GM03348 (cell line): ENCODE measurements around the gene MAP2K1.
"Not testable (repeated sequence)": the region's sequence is repeated elsewhere in the genome, so short reads cannot be mapped to it uniquely, and the experiment has no call there.

Experiments
- DNase-seq: peaks from one replicate; pipeline ENCODE4 v3.0.0; 2012; ENCODE audit warnings: low spot score

MAP2K1 gene

GRCh38 chr15:66424963-66425612 lies 38.4 kb downstream of the MAP2K1 start:
- DNase-seq, result no peak

GRCh38 chr15:66425837-66426236 lies 39.1 kb downstream of the MAP2K1 start:
- no peak for DNase-seq

- no peak for DNase-seq
Measured at GRCh38 chr15:66429117-66429516, 42.4 kb downstream of the MAP2K1 start.

- no peak for DNase-seq
Measured at GRCh38 chr15:66429546-66429945, 42.8 kb downstream of the MAP2K1 start.

GRCh38 chr15:66430627-66431255 lies 44.0 kb downstream of the MAP2K1 start:
- no peak for DNase-seq

- DNase-seq, result no peak
Measured at GRCh38 chr15:66433726-66434125, 47.0 kb downstream of the MAP2K1 start.

GRCh38 chr15:66440501-66440900 lies 53.8 kb downstream of the MAP2K1 start:
- no peak for DNase-seq

GRCh38 chr15:66452420-66452819 lies 65.7 kb downstream of the MAP2K1 start:
- DNase-seq, result no peak

GRCh38 chr15:66452971-66453580 lies 66.4 kb downstream of the MAP2K1 start:
- DNase-seq, result no peak

- DNase-seq, result no peak
Measured at GRCh38 chr15:66454143-66454542, 67.4 kb downstream of the MAP2K1 start.

GRCh38 chr15:66456211-66456610 lies 69.5 kb downstream of the MAP2K1 start:
- no peak for DNase-seq

- DNase-seq, result peak; percentile 31
Measured at GRCh38 chr15:66459818-66460615, 73.3 kb downstream of the MAP2K1 start.

- not testable (repeated sequence) for DNase-seq
Measured at GRCh38 chr15:66461294-66461693, 74.6 kb downstream of the MAP2K1 start.

GRCh38 chr15:66461917-66462316 lies 75.2 kb downstream of the MAP2K1 start:
- DNase-seq, result no peak

- no peak for DNase-seq
Measured at GRCh38 chr15:66462627-66463026, 75.9 kb downstream of the MAP2K1 start.

GRCh38 chr15:66465294-66465693 lies 78.6 kb downstream of the MAP2K1 start:
- DNase-seq, result not testable (repeated sequence)

GRCh38 chr15:66467162-66468040 lies 80.7 kb downstream of the MAP2K1 start:
- DNase-seq, result not testable (repeated sequence)

GRCh38 chr15:66470825-66471224 lies 84.1 kb downstream of the MAP2K1 start:
- DNase-seq, result not testable (repeated sequence)

- DNase-seq, result peak; percentile 69
Measured at GRCh38 chr15:66472176-66472999, 85.7 kb downstream of the MAP2K1 start.

GRCh38 chr15:66474135-66474534 lies 87.4 kb downstream of the MAP2K1 start:
- DNase-seq, result no peak

- DNase-seq, result no peak
Measured at GRCh38 chr15:66474963-66475362, 88.3 kb downstream of the MAP2K1 start.
